HepG2 (cell line): ENCODE measurements around the gene CBLN3. TPM values are rescaled to one million over a fixed set of nuclear protein-coding genes. Genes with fewer than 3 reads are reported as not detected.

Source experiments
- CHCHD3 ChIP-seq: sonication (generic); formaldehyde crosslinking; IDR thresholded peaks from 2 replicates; pipeline ENCODE4 v1.8.0; 2022; ENCODE audit warnings: mild to moderate bottlenecking, missing genetic modification reagents, moderate library complexity
- FOXO4 ChIP-seq: sonication (generic); formaldehyde crosslinking; conservative IDR thresholded peaks from 2 replicates; pipeline ENCODE4 v1.8.1; 2023; ENCODE audit warnings: missing genetic modification reagents
- PLSCR1 ChIP-seq: sonication (generic); formaldehyde crosslinking; IDR thresholded peaks from 2 replicates; pipeline ENCODE4 v1.5.0; 2020; ENCODE audit warnings: missing genetic modification reagents, mild to moderate bottlenecking, borderline replicate concordance
- ZHX2 ChIP-seq, 2 experiments: sonication (generic) in 1 of 2; formaldehyde crosslinking in 1 of 2; IDR thresholded peaks; 2 replicates each; pipeline versions ENCODE4 v1.6.1 to v1.9.0; 2014 to 2022; ENCODE audit warnings: antibody characterized with exemption in 1 of 2, borderline replicate concordance in 1 of 2, inconsistent platforms in 1 of 2, low read depth in 1 of 2, missing genetic modification reagents in 1 of 2
- ZNF512B ChIP-seq: sonication (generic); formaldehyde crosslinking; IDR thresholded peaks from 2 replicates; pipeline ENCODE4 v1.5.1; 2020; ENCODE audit warnings: missing genetic modification reagents, mild to moderate bottlenecking, borderline replicate concordance
- ZNF772 ChIP-seq: sonication (generic); formaldehyde crosslinking; IDR thresholded peaks from 2 replicates; pipeline ENCODE4 v1.5.0; 2020; ENCODE audit warnings: mild to moderate bottlenecking, missing genetic modification reagents
- polyA plus RNA-seq, 8 experiments: library from polyadenylated mRNA; depleted of rRNA in 3 of 8; stranded (reverse) in 7 of 8; unstranded in 1 of 8; fragments of >200 nt; fragmentation: Illumina TruSeq in 4 of 8; extraction: Trizol in 4 of 8; gene quantifications; 2 replicates each; pipeline versions ENCODE4 v1.2.1 to v1.2.3, GENCODE V29; 2011 to 2016; ENCODE audit warnings: low read depth in 4 of 8, missing spikeins in 1 of 8, mixed read lengths in 1 of 8; ENCODE audit not compliant: insufficient read depth in 1 of 8
- total RNA-seq, 5 experiments: library from RNA; depleted of rRNA; stranded (reverse); fragments of >200 nt; fragmentation: Illumina TruSeq; extraction: Trizol; gene quantifications; 2 replicates each; pipeline ENCODE4 v1.2.3, GENCODE V29; 2016; ENCODE audit warnings: low read depth in 1 of 5

Gene CBLN3
- total and polyA plus RNA-seq, 2 of the 13 experiments (the other 11 are each of a cell fraction or from before 2014, with no cell fraction given), result 0.66 to 0.98 TPM

GRCh38 chr14:24426150-24426911, 3.1 kb downstream of the CBLN3 start (continued):
- TF ChIP-seq ZNF512B (peak; percentile 76; the same call in 1 of the 2 replicates), FOXO4 (CRISPR knock-in tag) (0 out of 2 replicates have a peak, but pooled peaks have one; percentile 67), PLSCR1 (no peak), ZHX2 (IDR thresholded peaks at IDR 0.05; ENCODE audit: low read depth) (no peak), ZHX2 (CRISPR knock-in tag; IDR thresholded peaks at IDR 0.05; ENCODE audit: borderline replicate concordance) (peak; percentile 66; the same call in 1 of the 2 replicates), CHCHD3 (CRISPR knock-in tag) (no peak), ZNF772 (CRISPR knock-in tag) (0 out of 2 replicates have a peak, but pooled peaks have one; percentile 11)
